BJ (cell line): ENCODE measurements around the gene CAB39L. TPM values are rescaled to one million over a fixed set of nuclear protein-coding genes. Genes with fewer than 3 reads are reported as not detected.

ENCODE experiments used
- CTCF ChIA-PET: fragments of 350-600 bp; formaldehyde crosslinking; extraction: SDS; loops from one replicate; lab custom pipeline; 2021; ENCODE audit warnings: antibody characterized with exemption, inconsistent platforms; lab: Yijun Ruan, JAX
- POLR2A ChIA-PET: fragments of 300-600 bp; sonication (Branson Sonifier 250); formaldehyde crosslinking; extraction: SDS; loops from one replicate; lab custom pipeline; 2021; ENCODE audit warnings: antibody characterized with exemption; lab: Charles Lee
- DNase-seq: peaks from one replicate; pipeline ENCODE4 v3.0.0-alpha.2; 2011; ENCODE audit warnings: low read depth
- H3K27me3 ChIP-seq: 2 replicates; pipeline ENCODE4 v1.6.0; 2011; ENCODE audit warnings: low read length; ENCODE audit not compliant: control insufficient read depth, insufficient read depth
- H3K36me3 ChIP-seq: 2 replicates; pipeline ENCODE4 v1.5.1; 2011; ENCODE audit warnings: low read length; ENCODE audit not compliant: control insufficient read depth, insufficient read depth
- H3K4me3 ChIP-seq: 2 replicates; pipeline ENCODE4 v1.5.1; 2011; ENCODE audit warnings: low read depth, mild to moderate bottlenecking, control low read depth, low read length
- CTCF ChIP-seq: IDR thresholded peaks from 2 replicates; pipeline ENCODE4 v1.5.1; 2011; ENCODE audit warnings: low read depth, mild to moderate bottlenecking, control low read depth, inconsistent platforms, low read length, moderate library complexity; ENCODE audit not compliant: insufficient read depth
- polyA plus RNA-seq: library from polyadenylated mRNA; depleted of rRNA; stranded (reverse); fragments of >200 nt; gene quantifications from 2 replicates; pipeline ENCODE4 v1.2.3, GENCODE V29; 2011

Gene CAB39L
- polyA plus RNA-seq, 1 experiment: 6.5 TPM

GRCh38 chr13:49466292-49466838 lies 22.5 kb upstream of the CAB39L start:
- no peak for DNase-seq
- no peak overlapping the region for H3K4me3 ChIP-seq
- no peak for TF ChIP-seq CTCF
- POLR2A ChIA-PET: no interaction called here
- CTCF ChIA-PET: no interaction called here
- H3K27me3 ChIP-seq: no peaks in the 10 kb centered on the region
- H3K36me3 ChIP-seq: peaks cover 6% of the 10 kb centered on the region

GRCh38 chr13:49464621-49465325 lies 20.9 kb upstream of the CAB39L start:
- TF ChIP-seq CTCF: no peak
- no peak for DNase-seq
- POLR2A ChIA-PET: no interaction called here
- Histone ChIP-seq H3K36me3 (peaks cover 6% of the 10 kb centered on the region), H3K4me3 (no peak overlapping the region), H3K27me3 (no peaks in the 10 kb centered on the region)
- CTCF ChIA-PET: interaction anchor here (0.6 kb wide), 1 partner anchor 124 kb away, joined by 5 read pairs; no protein-coding TSS in a partner anchor

GRCh38 chr13:49464085-49464484 lies 20.2 kb upstream of the CAB39L start:
- H3K4me3 ChIP-seq: no peak overlapping the region
- POLR2A ChIA-PET: no interaction called here
- H3K36me3 ChIP-seq: peaks cover 6% of the 10 kb centered on the region
- CTCF ChIA-PET: no interaction called here
- TF ChIP-seq CTCF: no peak
- DNase-seq: no peak
- H3K27me3 ChIP-seq: no peaks in the 10 kb centered on the region

GRCh38 chr13:49459580-49459979 lies 15.7 kb upstream of the CAB39L start:
- Histone ChIP-seq H3K36me3 (peaks cover 6% of the 10 kb centered on the region), H3K27me3 (no peaks in the 10 kb centered on the region), H3K4me3 (no peak overlapping the region)
- no peak for DNase-seq
- no peak for TF ChIP-seq CTCF
- POLR2A ChIA-PET: no interaction called here
- CTCF ChIA-PET: no interaction called here

GRCh38 chr13:49457221-49457620 lies 13.4 kb upstream of the CAB39L start:
- POLR2A ChIA-PET: interaction anchor here (0.7 kb wide), 1 partner anchor 1996 kb away, joined by 12 read pairs; no protein-coding TSS in a partner anchor

More at GRCh38 chr13:49457221-49457620, 13.4 kb upstream of the CAB39L start:
- Histone ChIP-seq H3K27me3 (no peaks in the 10 kb centered on the region), H3K4me3 (no peak overlapping the region), H3K36me3 (peaks cover 3% of the 10 kb centered on the region)
- TF ChIP-seq CTCF: no peak
- CTCF ChIA-PET: no interaction called here
- DNase-seq: no peak
